Activated naive CD4-positive, alpha-beta T cell (primary cell): ENCODE measurements around the gene BRPF3.
"Not testable (repeated sequence)": the region's sequence is repeated elsewhere in the genome, so short reads cannot be mapped to it uniquely, and the experiment has no call there.

Source experiments
- DNase-seq, 4 experiments: peaks; one replicate each; lab custom pipeline; 2025; lab: John Stamatoyannopoulos, UW

Gene BRPF3

GRCh38 chr6:36200154-36200891 lies 3.8 kb downstream of the BRPF3 start:
- no peak for DNase-seq

DNA sequence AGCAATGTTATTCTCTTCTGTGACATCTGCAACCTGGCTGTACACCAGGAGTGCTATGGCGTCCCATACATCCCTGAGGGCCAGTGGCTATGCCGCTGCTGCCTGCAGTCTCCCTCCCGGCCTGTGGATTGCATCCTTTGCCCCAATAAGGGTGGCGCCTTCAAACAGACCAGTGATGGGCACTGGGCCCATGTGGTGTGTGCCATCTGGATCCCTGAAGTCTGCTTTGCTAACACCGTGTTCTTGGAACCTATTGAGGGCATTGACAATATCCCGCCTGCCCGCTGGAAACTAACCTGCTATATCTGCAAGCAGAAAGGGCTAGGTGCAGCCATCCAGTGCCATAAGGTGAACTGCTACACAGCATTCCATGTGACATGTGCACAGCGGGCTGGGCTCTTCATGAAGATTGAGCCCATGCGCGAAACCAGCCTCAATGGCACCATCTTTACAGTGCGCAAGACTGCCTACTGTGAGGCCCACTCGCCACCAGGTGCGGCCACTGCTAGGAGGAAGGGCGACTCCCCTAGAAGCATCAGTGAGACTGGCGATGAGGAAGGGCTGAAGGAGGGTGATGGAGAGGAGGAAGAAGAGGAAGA lies 4.6 kb downstream of the BRPF3 start:
- DNase-seq = no peak

GRCh38 chr6:36201612-36202011 lies 5.1 kb downstream of the BRPF3 start:
- DNase-seq = no peak

- no peak for DNase-seq
These were observed 5.6 kb downstream of the BRPF3 start for GRCh38 chr6:36202101-36202500.

- peak in 1 of 4 experiments; percentile 18 for DNase-seq
These were observed 7.7 kb downstream of the BRPF3 start for GRCh38 chr6:36204068-36204753.

DNA sequence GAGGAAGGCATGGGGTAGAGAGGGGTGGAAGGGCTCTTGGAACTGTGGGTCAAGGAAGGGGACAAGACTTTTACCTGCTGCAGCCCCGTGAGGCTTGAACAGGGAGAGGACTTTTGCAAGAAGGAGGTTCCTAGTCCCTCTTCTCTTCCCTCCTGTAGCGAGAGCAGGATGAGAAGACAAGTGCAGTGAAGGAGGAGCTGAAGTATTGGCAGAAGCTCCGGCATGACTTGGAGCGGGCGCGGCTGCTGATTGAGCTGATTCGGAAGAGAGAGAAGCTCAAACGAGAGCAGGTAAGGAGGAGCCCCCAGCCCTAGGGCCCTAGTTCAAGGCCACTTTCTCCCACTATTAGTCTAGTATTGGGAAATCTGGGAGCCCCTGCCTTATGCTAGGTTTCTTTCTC lies 10.6 kb downstream of the BRPF3 start:
- DNase-seq = no peak

DNA sequence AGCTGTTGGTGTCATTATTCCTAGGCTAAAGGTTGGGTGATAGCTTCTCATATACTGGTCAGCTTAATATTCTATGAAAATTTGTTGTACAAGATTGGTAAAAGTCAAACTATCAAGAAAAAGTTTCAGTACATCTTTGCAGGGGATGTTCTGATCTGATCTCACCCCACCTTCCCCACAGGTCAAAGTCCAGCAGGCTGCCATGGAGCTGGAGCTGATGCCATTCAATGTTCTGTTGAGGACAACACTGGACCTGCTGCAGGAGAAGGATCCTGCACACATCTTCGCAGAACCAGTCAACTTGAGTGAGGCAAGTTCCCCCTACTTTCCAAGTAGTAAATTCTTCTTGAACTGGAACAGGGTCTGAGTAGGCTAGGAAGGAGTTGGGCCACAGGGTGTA lies 13.1 kb downstream of the BRPF3 start:
- no peak for DNase-seq

DNA sequence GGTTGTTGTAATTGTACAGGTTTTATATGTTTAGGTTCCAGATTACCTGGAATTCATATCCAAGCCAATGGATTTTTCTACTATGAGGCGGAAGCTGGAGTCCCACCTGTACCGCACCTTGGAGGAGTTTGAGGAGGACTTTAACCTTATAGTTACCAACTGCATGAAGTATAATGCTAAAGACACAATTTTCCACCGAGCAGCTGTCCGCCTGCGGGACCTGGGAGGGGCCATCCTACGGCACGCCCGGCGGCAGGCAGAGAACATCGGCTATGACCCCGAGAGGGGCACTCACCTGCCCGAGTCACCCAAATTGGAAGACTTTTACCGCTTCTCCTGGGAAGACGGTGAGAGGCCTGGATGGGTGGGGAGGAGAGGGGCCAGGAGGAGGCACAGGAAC lies 13.6 kb downstream of the BRPF3 start:
- no peak for DNase-seq

- no peak for DNase-seq
These were observed 14.5 kb downstream of the BRPF3 start for GRCh38 chr6:36210886-36211595.

DNA sequence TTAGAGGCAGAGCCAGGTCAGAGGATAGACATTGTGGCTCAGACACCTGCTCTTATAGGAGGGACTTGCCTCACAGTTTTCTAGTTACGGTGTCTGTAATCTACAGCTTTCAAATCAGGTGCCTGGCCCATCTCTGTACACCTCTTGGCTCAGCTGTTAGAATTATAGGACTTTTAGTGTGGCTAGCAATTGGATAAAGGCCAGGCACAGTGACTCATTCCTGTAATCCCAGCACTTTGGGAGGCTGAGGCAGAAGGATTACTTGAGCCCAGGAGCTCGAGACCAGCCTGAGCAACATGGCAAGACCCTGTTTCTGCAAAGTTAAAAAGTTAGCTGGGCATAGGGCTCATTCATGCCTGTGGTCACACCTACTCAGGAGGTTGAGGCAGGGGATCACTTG lies 20.0 kb downstream of the BRPF3 start:
- no peak for DNase-seq

DNA sequence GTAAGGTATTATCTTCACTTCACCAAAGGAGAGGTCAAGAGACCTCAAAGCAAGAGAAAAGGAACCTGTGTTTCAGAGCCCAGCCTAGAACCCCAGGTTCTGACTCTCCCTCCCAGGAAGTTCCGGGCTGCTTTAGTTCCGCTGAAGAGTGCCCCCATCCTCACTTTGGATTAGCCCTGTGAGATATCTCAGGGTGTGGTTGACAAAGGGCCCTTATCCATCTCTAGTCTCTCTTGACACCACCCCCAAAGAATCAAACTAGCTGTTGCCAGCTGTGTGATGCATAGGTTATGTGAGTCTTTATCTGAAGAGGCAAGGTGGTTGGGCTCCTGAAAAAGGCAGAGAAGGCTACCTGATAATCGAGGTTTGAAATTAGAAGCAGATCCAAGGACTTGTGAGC lies 20.6 kb downstream of the BRPF3 start:
- DNase-seq = no peak

DNA sequence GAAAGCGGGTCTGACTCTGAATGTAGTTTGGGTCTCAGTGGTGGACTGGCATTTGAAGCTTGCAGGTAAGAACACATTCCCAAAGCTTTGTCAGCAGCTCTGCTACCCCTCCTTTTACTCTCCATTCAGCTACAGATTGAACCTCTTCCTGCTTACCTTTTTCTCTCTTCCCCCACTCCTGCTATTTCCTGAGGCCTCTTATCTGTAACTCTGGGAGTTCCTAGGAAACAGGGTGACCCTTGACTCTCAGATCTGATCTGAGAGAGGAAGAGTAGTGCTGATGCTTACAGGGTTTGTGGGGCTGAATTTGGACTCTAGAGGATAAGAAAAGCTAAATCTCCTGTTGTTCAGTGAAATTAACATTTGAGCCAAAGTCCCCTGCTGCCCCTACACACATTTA lies 21.4 kb downstream of the BRPF3 start:
- DNase-seq = no peak

- not testable (repeated sequence) for DNase-seq
These were observed 22.0 kb downstream of the BRPF3 start for GRCh38 chr6:36218516-36218915.

GRCh38 chr6:36219081-36219480 lies 22.5 kb downstream of the BRPF3 start:
- DNase-seq = no peak

DNA sequence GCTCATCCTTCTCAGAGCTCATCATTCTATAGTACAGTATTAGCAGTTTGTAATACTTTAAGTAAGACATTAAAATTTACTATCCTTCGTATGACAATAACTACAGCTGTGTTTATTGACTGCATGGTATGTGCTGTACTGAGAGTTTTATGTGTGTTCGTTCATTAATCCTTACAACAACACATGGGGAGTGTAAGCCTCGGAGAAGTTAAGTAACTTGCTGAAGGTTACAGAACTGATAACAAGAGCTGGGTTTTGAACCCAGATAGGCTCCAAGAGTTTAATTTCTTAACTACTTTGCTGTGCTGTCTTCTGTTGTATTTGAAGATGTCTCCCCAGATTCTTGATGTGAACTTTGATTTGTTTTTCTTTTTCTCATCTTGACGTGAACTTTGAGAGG lies 23.7 kb downstream of the BRPF3 start:
- DNase-seq = no peak

GRCh38 chr6:36221674-36222073 lies 25.1 kb downstream of the BRPF3 start:
- no peak for DNase-seq

- no peak for DNase-seq
These were observed 26.4 kb downstream of the BRPF3 start for GRCh38 chr6:36222924-36223323.

- no peak for DNase-seq
These were observed 27.2 kb downstream of the BRPF3 start for GRCh38 chr6:36223706-36224105.

- DNase-seq = no peak
These were observed 28.4 kb downstream of the BRPF3 start for GRCh38 chr6:36224918-36225461.

GRCh38 chr6:36226438-36227047 lies 30.0 kb downstream of the BRPF3 start:
- no peak for DNase-seq

DNA sequence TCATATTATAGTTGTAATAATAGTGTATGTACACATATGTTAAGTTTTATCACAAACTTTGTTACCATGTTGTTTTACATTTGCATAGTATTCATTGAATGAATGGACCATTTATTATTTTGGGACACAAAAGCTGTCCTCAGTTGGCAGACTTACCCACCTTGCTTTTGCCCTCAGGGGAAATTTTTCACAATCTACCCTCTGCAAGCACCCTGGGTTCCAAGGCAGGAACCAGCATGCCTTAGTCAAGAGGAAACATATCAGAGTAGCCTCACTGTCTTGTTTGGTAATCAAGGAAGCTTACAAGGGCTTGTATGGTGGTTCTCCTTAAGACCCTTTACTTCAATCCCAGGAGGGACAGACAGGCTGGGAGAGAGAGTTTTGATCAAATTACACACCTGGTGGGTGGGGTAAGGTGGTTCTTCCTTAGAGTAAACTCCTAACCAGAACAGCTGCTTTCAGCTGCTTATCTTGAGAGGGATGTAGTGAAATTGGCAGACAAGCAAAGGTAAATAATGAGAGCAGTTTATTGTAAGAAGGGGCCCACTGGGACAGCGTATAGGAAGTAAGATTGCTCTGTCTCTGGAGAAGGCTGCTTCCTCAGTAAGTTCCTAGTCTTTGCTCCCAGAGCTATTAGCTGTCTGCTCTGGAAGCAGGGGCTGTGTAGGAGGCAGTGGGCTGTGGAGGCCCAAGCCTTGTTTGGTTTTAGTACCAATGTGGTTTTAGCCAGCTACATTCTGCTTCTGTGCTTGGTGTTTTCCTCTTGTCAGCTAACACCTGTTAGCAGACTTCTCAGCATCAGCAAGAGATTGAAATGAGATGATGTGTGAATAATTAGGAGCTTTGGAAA lies 31.1 kb downstream of the BRPF3 start:
- no peak for DNase-seq
